Chondrocyte (in vitro differentiated cells): ENCODE measurements around the gene NAA30. TPM values are rescaled to one million over a fixed set of nuclear protein-coding genes. Genes with fewer than 3 reads are reported as not detected.

Experiments
- DNase-seq: peaks from one replicate; pipeline ENCODE4 v3.0.0; 2021; ENCODE audit warnings: mixed read lengths, low spot score
- H3K27ac Mint-ChIP-seq: one replicate; pipeline ENCODE4 v1.8.0; 2021; ENCODE audit warnings: mild to moderate bottlenecking, moderate library complexity, mixed read lengths; ENCODE audit not compliant: unreplicated experiment
- H3K27me3 Mint-ChIP-seq: 2 replicates; pipeline ENCODE4 v1.8.0; 2021; ENCODE audit warnings: low read depth, mixed read lengths
- H3K36me3 Mint-ChIP-seq: 2 replicates; pipeline ENCODE4 v1.8.0; 2021; ENCODE audit warnings: low read depth, mixed read lengths
- H3K4me1 Mint-ChIP-seq: 2 replicates; pipeline ENCODE4 v1.8.0; 2021; ENCODE audit warnings: low read depth, mild to moderate bottlenecking, mixed read lengths
- H3K4me3 Mint-ChIP-seq: one replicate; pipeline ENCODE4 v1.8.0; 2021; ENCODE audit warnings: mild to moderate bottlenecking, moderate library complexity, mixed read lengths; ENCODE audit not compliant: unreplicated experiment
- H3K9me3 Mint-ChIP-seq: 2 replicates; pipeline ENCODE4 v1.8.0; 2021; ENCODE audit warnings: low read depth, mixed read lengths
- total RNA-seq: library from RNA; stranded (reverse); gene quantifications from 3 replicates; pipeline ENCODE4 v1.2.1, GENCODE V29; 2021
- TF ChIP-seq, protein P1 (sequence below): fragments of 200-600 bp; sonication (generic); IDR thresholded peaks from 2 replicates; pipeline ENCODE4 v1.5.0; 2021; ENCODE audit warnings: antibody characterized with exemption, mild to moderate bottlenecking, moderate library complexity

NAA30 gene
- total RNA-seq, 1 donor from 2014 or later: 16.9 TPM

DNA sequence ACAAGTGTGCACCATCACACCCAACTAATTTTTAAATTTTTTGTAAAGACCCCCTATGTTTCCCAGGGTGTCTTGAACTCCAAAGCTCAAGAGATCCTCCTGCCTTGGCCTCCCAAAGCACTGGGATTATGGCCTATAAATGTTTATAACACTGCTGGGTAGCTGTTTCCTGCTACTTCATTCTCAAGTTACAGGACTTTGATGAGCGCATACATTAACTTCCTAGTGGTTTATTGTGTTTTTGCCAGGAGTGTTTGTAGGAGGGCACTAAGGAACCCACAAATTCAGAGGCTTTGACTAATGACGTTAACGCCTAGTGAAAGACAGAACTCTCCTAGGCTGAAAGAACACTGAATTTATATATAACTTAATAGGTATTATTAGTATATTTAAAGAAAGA is 15.2 kb upstream of the NAA30 start:
- Mint-ChIP-seq H3K27ac (no peak overlapping the region), H3K36me3 (no peaks in the 10 kb centered on the region), H3K9me3 (no peaks in the 10 kb centered on the region), H3K27me3 (no peaks in the 10 kb centered on the region), H3K4me1 (no peaks in the 10 kb centered on the region), H3K4me3 (no peak overlapping the region)
- TF ChIP-seq, protein P1, sequence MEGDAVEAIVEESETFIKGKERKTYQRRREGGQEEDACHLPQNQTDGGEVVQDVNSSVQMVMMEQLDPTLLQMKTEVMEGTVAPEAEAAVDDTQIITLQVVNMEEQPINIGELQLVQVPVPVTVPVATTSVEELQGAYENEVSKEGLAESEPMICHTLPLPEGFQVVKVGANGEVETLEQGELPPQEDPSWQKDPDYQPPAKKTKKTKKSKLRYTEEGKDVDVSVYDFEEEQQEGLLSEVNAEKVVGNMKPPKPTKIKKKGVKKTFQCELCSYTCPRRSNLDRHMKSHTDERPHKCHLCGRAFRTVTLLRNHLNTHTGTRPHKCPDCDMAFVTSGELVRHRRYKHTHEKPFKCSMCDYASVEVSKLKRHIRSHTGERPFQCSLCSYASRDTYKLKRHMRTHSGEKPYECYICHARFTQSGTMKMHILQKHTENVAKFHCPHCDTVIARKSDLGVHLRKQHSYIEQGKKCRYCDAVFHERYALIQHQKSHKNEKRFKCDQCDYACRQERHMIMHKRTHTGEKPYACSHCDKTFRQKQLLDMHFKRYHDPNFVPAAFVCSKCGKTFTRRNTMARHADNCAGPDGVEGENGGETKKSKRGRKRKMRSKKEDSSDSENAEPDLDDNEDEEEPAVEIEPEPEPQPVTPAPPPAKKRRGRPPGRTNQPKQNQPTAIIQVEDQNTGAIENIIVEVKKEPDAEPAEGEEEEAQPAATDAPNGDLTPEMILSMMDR: no peak
- DNase-seq: no peak

DNA sequence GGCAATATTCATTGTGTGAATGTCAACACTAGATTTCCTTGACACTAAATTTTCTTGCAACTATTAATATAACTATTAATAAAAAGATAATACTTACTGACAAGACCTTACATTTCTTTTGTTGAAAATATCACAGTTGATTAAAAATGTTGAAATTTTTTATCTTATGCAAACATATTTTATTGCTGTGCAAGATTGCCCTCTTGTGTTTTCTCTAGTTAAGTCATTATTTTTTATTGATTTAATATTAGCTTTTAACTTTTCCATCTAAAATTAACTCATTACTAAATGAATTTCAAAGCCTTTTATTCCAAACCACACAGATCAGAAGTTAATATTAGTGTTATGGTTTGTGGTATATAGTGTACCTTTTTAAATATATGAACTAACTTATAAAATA is 11.7 kb upstream of the NAA30 start:
- Mint-ChIP-seq H3K27ac (no peak overlapping the region), H3K4me1 (peaks cover 6% of the 10 kb centered on the region), H3K27me3 (no peaks in the 10 kb centered on the region), H3K9me3 (no peaks in the 10 kb centered on the region), H3K4me3 (no peak overlapping the region), H3K36me3 (no peaks in the 10 kb centered on the region)
- no peak for DNase-seq
- TF ChIP-seq, protein P1: peak; percentile 68

DNA sequence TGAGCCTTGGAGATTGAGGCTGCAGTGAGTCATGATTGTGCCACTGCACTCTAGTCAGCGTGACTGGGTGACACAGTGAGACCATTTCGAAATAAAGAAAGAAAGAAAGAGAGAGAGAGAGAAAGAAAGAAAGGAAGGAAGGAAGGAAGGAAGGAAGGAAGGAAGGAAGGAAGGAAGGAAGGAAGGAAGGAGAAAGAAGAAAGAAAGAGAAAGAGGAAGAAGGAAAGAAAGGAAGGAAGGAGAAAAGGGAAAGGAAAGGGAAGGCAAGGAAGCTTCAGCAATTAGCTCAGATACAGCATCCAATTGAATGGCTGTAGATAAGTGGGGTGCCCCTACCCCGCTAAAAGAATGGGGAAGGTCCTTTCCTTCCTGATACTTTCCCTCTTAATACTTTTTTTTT is 9.5 kb upstream of the NAA30 start:
- H3K4me1 Mint-ChIP-seq: peaks cover 6% of the 10 kb centered on the region
- TF ChIP-seq, protein P1: no peak
- H3K27me3 Mint-ChIP-seq: no peaks in the 10 kb centered on the region
- no peaks in the 10 kb centered on the region for H3K9me3 Mint-ChIP-seq
- H3K36me3 Mint-ChIP-seq: no peaks in the 10 kb centered on the region
- DNase-seq: no peak
- no peak overlapping the region for H3K27ac Mint-ChIP-seq
- no peak overlapping the region for H3K4me3 Mint-ChIP-seq

DNA sequence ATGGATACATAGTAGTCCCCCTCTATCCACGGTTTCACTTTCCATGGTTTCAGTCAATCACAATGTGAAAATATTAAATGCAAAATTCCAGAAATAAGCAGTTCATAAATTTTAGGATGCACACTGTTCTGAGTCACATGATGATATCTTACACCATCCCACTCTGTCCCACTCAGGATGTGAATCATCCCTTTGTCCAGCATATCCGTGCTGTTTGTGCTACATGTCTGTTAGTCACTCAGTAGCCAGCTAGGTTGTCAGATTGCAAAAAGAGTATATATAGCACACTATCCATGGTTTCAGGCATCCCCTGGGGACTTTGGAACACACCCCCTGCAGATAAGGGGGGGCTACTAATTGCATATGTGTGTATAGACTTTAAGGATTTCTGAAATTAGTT is 8.1 kb upstream of the NAA30 start:
- no peak for DNase-seq
- H3K27me3 Mint-ChIP-seq: no peaks in the 10 kb centered on the region
- no peaks in the 10 kb centered on the region for H3K36me3 Mint-ChIP-seq
- peaks cover 6% of the 10 kb centered on the region for H3K4me1 Mint-ChIP-seq
- H3K27ac Mint-ChIP-seq: no peak overlapping the region
- no peaks in the 10 kb centered on the region for H3K9me3 Mint-ChIP-seq
- TF ChIP-seq, protein P1: no peak
- H3K4me3 Mint-ChIP-seq: no peak overlapping the region

DNA sequence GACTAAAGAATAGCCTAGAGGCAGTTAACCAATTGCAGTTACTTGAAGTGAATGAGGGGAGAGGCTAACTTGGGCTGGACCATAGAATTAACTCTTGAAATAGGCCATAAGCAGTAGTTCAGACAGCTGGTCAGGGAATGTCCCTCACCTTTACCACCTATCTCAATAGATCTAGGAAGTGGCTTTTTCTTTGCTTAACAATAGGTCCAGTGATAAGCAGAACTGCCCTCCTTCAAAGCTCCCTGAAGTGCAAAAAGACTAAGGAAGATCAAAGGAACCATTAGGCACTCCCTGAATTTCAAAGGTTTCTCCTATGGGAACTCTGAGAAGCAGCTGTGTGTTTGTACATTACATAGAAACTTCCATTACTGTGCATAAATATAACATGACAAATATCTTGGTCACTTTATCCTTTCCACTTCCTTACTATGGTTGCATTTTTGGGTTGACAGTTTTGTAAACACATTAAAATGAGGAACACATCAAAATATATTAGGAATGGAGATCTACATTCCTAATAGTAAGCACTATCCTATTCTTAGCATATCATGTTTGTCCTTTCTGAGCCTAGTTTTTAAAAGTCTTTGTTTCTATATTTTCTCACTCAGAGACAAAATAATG is 7.2 kb upstream of the NAA30 start:
- no peaks in the 10 kb centered on the region for H3K9me3 Mint-ChIP-seq
- peaks cover 6% of the 10 kb centered on the region for H3K4me1 Mint-ChIP-seq
- H3K4me3 Mint-ChIP-seq: no peak overlapping the region
- no peak overlapping the region for H3K27ac Mint-ChIP-seq
- TF ChIP-seq, protein P1: no peak
- no peak for DNase-seq
- H3K36me3 Mint-ChIP-seq: no peaks in the 10 kb centered on the region
- H3K27me3 Mint-ChIP-seq: no peaks in the 10 kb centered on the region
